Measurements from ENCODE around the gene OR4K5. TPM values are rescaled to one million over a fixed set of nuclear protein-coding genes. Genes with fewer than 3 reads are reported as not detected.

The OR4K5 gene
- total and polyA plus RNA-seq, 2 experiments from 2014 or later: not detected

DNA sequence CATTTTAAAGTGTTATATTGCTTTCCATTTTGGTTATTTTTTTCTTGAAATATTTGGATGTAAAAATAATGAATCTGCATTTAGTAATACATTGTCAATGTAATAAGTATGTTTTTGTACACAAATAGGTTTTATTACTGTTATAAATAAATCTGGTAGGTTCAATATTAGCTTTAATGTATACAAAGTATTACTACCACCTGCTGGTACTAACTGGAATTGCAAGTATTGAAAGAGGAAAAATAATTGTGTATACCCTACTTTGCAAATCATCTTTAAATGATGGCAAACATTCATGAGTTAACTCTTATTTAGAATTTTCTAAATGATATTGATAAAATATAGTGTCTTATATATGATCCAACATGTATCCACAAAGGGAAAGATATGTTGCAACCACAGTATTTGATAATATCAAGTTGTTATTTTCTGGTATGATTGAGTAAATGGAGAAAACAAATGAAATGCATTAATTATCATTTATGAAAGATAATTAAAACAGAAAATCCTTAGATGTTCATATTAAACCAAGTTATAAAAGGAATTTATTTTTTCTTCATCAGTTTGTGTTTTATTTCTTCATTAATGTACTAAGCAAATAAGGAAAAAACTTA, 42.3 kb upstream of the OR4K5 start:
- Histone ChIP-seq H3K27me3 (no peaks in the 10 kb centered on the region), H3K9me2 (replicated peaks; ENCODE audit: insufficient read depth) (no peaks in the 10 kb centered on the region), H3K27ac (no peak overlapping the region), H3K79me2 (no peaks in the 10 kb centered on the region), H3K4me2 (no peak overlapping the region), H3K4me1 (ENCODE audit: insufficient read depth) (no peaks in the 10 kb centered on the region), H2AFZ (no peak overlapping the region), H4K20me1 (ENCODE audit: insufficient read depth, poor library complexity, severe bottlenecking) (no peaks in the 10 kb centered on the region), H3K9me3 (ENCODE audit: low read depth) (peaks cover 5% of the 10 kb centered on the region), H3K36me3 (replicated peaks; ENCODE audit: insufficient read depth, low read depth) (no peaks in the 10 kb centered on the region), H3K4me3 (no peak overlapping the region)
- no peak for DNase-seq (ENCODE audit: low spot score)
- TF ChIP-seq EZH2 (IDR thresholded peaks at IDR 0.05; ENCODE audit: borderline replicate concordance) (no peak), CTCF (IDR thresholded peaks at IDR 0.05; ENCODE audit: poor library complexity) (peak; percentile 35), EZH2phosphoT487 (IDR thresholded peaks at IDR 0.05; ENCODE audit: low read depth, severe bottlenecking, unreplicated experiment) (no peak)

DNA sequence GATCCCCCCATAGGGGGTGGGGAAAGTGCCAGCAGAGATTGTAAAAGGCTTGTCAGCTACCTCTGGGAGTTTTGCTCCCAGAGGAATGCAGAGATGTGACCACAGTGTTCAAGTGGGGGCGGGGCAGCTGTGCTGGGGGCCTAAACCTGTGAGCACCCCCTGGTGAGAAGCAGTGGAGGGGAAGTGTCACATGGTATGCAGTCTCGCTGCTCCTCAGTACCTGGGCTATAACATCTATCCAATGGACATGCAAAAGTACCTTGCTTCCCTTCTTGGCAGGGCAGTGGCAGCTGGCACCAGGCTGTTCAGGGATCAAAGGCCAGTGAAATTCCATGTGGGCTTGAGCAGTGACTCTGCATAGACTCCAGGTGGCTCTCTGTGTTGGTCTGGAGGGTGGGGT, 25.1 kb upstream of the OR4K5 start:
- no peaks in the 10 kb centered on the region for H3K36me3 ChIP-seq (replicated peaks; ENCODE audit: insufficient read depth, low read depth)
- H3K4me3 ChIP-seq: no peak overlapping the region
- H4K20me1 ChIP-seq (ENCODE audit: insufficient read depth, poor library complexity, severe bottlenecking): no peaks in the 10 kb centered on the region
- H3K27me3 ChIP-seq: no peaks in the 10 kb centered on the region
- H3K4me2 ChIP-seq: no peak overlapping the region
- no peaks in the 10 kb centered on the region for H3K4me1 ChIP-seq (ENCODE audit: insufficient read depth)
- TF ChIP-seq EZH2phosphoT487 (IDR thresholded peaks at IDR 0.05; ENCODE audit: low read depth, severe bottlenecking, unreplicated experiment) (no peak), EZH2 (IDR thresholded peaks at IDR 0.05; ENCODE audit: borderline replicate concordance) (no peak), CTCF (IDR thresholded peaks at IDR 0.05; ENCODE audit: poor library complexity) (no peak)
- no peak overlapping the region for H3K27ac ChIP-seq
- no peaks in the 10 kb centered on the region for H3K79me2 ChIP-seq
- H3K9me2 ChIP-seq (replicated peaks; ENCODE audit: insufficient read depth): no peaks in the 10 kb centered on the region
- no peak for DNase-seq (ENCODE audit: low spot score)
- peaks cover 62% of the 10 kb centered on the region for H3K9me3 ChIP-seq (ENCODE audit: low read depth)
- H2AFZ ChIP-seq: no peak overlapping the region
- WGBS (ENCODE audit: low lambda C conversion rate, missing lambda C conversion rate): 31% methylated on average over 2 of the region's 2 CpGs

GRCh38 chr14:19900999-19901398, 19.4 kb upstream of the OR4K5 start:
- H3K4me1 ChIP-seq (ENCODE audit: insufficient read depth): no peaks in the 10 kb centered on the region
- H2AFZ ChIP-seq: no peak overlapping the region
- peaks cover 31% of the 10 kb centered on the region for H3K9me3 ChIP-seq (ENCODE audit: low read depth)
- WGBS (ENCODE audit: low lambda C conversion rate, missing lambda C conversion rate): 68% methylated on average over 3 of the region's 3 CpGs
- H4K20me1 ChIP-seq (ENCODE audit: insufficient read depth, poor library complexity, severe bottlenecking): no peaks in the 10 kb centered on the region
- H3K9me2 ChIP-seq (replicated peaks; ENCODE audit: insufficient read depth): no peaks in the 10 kb centered on the region
- no peaks in the 10 kb centered on the region for H3K36me3 ChIP-seq (replicated peaks; ENCODE audit: insufficient read depth, low read depth)
- no peak for DNase-seq (ENCODE audit: low spot score)
- H3K4me2 ChIP-seq: no peak overlapping the region
- TF ChIP-seq CTCF (IDR thresholded peaks at IDR 0.05; ENCODE audit: poor library complexity): no peak
- TF ChIP-seq EZH2 (IDR thresholded peaks at IDR 0.05; ENCODE audit: borderline replicate concordance): no peak
- no peak for TF ChIP-seq EZH2phosphoT487 (IDR thresholded peaks at IDR 0.05; ENCODE audit: low read depth, severe bottlenecking, unreplicated experiment)
- no peak overlapping the region for H3K27ac ChIP-seq
- no peak overlapping the region for H3K4me3 ChIP-seq
- H3K79me2 ChIP-seq: no peaks in the 10 kb centered on the region
- H3K27me3 ChIP-seq: no peaks in the 10 kb centered on the region

Data from hepatocyte (in vitro differentiated cells).